Pons (tissue), 1 donor: ENCODE data around the gene GYS2.
A peak's percentile ranks its signal among the peaks of the same experiment; 100 is the strongest.
"Not testable (repeated sequence)": the region's sequence is repeated elsewhere in the genome, so short reads cannot be mapped to it uniquely, and the experiment has no call there.

ENCODE experiments used
- DNase-seq: peaks from one replicate; pipeline ENCODE4 v3.0.0-alpha.2; 2016; ENCODE audit warnings: low spot score

The GYS2 gene

DNA sequence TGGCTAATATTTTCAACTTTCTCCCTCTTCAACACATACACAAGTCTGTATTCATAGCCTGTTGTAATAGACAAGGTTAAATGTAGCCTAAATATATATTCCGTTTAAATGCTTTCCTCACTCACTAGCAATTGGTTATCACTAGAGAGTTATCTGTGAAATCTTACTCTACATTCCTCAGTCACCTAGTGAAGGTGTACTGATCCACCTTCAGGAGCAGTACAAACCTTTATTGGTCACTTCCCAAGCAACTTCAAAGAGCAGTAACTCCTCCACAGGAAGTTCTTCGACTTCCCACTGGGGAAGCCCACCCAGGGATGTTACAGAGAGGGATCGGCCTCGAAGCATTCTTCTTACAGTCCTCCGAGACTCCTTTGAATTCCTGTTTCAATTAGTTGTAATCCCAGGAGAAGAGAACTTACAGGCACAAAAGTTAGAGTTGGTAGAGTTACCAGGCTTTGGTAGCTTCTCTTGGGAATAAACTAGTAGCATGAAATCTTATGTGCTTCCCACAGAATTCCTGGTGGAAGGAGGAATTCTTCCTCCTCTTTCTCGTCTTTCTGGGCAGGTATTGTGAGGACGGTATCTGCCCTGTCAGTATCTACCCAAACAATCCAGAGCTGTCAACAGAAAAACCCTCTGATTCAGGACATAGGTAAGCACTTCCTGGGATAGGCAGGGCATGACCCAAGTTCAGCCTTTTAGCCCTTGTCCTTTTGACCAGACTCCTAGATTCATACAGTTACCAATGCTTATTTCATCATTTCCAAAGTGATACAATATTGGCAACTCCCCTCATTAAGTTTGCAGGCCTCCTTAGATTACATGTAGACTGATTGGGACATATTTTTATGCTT, at the start of gene GYS2:
GYS2 (minus strand) TSS at position 603 of the 857 bp plus-strand sequence; CDS start at position 348, 255 bp downstream.
- no peak for DNase-seq

DNA sequence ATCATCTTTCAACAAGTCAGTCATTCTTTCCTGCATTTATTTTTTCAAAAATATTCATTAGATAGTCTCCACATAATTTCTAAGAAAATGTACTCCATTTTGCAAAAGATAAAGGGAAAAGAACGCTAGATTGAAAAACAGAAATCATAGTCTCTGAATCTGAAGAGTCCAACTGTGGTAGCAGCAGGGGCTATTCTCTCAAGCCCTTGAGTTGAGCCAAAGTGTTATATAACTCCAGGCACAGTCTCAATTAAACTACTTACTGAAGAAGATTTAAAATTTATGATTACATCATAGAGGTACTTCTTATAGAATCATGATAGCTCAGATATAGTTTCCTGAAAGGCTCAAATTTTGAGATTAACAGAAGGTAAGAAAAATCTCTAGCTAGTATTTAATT, 47.2 kb upstream of the GYS2 start:
- no peak for DNase-seq

DNA sequence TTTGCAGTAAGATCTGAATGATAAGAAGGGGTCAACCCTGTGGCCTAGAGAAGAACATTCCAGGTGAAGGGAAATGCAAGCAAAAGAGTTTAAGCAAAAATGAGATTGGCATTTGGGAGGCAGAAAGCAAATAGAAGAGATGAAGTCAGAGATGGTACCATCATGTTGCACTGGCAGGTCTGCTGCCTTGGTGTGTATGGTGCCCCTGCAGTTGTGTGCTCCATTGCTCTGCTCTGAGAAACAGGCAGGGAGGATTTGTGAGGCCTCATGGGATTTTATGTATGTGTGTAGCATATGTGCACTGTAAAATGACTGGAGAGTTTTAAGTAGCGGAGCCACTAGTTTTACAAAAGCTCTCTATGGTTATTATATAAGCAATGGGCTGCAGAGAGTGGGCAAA, 46.4 kb upstream of the GYS2 start:
- no peak for DNase-seq

DNA sequence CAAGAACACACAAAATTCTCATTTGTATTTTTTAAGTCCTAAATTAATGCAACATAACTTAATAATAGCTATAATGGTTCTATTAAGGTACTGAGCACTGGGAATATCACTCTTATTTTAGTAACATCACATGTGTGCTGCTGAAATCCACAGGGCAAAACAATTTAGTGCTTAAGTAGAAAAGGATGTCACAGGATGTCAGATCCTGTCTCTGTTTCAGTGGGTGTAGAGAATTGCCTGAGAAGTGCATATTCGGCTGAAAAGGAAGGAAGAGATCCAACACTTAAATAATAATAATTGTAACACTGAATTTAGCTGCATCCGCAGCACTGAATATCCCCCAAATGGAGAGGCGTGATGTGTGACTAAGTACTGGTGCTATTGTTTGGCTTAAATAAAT, 44.4 kb upstream of the GYS2 start:
- no peak for DNase-seq

DNA sequence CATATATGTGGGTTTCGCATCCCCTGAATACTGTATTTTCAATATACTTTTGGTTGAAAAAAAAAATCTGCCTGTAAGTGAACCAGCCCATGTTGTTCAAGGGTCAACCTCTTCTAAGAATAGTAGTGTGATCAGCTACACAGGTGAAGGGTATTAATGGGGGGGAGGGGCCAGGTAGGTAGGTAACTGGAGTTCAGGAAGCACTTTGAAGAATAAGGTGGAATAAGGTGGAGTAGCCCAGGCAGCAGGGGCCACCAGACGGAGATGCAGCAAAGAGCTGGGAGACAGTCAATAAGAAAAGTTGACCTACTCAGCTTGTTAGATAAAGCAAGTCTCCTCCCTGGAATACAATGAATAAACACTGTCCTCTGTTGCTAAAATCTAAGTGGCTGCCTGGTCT, 43.7 kb upstream of the GYS2 start:
- no peak for DNase-seq

DNA sequence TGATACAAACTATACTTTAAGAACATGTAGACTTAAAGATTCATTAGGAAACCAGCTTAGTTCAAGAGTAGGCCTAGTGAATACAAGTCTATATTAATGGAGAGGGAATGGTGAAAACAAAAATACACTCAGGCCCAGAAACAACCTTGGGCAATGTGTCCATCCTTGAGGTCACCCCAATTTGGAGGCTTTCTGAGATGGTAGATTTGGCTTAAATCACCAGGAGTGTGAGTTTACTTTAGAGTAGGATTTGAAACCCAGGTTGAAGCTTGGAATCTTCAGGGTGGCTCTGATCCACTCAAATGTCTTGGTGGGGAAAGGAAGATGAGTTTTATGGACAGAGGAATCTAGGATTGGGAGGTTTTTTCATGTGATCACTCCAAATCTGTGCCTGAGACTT, 42.5 kb upstream of the GYS2 start:
- DNase-seq: no peak

DNA sequence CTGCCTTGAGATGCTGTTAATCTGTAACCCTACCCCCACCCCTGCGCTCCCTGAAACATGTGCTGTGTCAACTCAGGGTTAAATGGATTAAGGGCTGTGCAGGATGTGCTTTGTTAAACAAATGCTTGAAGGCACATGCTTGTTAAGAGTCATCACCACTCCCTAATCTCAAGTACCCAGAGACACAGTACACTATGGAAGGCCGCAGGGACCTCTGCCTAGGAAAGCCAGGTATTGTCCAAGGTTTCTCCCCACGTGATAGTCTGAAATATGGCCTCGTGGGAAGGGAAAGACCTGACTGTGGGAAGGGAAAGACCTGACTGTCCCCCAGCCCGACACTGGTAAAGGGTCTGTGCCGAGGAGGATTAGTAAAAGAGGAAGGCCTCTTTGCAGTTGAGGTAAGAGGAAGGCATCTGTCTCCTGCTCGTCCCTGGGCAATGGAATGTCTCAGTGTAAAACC, 40.4 kb upstream of the GYS2 start:
- not testable (repeated sequence) for DNase-seq

DNA sequence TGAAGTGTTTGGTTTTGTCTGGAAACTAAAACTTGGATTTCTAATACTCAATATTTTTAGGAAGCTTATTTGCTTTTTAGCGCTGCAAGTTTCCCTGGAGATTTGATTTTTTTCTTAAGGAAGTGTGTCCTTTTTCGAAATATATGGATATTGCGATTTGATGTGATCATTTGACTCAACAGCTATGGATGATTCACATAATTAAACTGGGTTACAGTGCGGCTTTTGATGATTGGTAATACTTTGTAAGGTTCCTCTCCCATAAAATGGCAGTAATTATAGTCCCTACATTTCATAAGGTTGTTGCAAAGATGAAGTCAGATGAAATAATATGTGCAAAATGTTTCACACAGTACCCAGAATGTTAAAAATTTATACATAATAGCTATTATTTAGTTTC, 39.9 kb upstream of the GYS2 start:
- no peak for DNase-seq

DNA sequence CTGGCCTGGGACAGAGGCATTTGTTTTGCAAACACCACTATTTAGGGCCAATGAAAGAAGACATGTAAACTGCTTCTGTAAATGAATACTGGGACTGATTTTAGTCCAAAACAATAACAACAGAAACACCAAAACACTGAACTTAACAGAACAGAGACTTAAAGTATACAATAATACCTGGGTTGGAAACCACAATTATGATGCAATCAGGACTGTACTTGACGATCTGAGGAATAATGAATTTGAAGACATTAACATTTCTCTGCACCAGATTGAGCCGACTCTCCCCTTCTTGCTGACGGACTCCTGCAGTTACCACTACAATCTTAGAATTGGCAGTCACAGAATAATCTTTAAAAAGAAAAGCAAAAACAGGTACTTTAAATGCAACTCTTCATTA, 39.1 kb upstream of the GYS2 start:
- DNase-seq: no peak

DNA sequence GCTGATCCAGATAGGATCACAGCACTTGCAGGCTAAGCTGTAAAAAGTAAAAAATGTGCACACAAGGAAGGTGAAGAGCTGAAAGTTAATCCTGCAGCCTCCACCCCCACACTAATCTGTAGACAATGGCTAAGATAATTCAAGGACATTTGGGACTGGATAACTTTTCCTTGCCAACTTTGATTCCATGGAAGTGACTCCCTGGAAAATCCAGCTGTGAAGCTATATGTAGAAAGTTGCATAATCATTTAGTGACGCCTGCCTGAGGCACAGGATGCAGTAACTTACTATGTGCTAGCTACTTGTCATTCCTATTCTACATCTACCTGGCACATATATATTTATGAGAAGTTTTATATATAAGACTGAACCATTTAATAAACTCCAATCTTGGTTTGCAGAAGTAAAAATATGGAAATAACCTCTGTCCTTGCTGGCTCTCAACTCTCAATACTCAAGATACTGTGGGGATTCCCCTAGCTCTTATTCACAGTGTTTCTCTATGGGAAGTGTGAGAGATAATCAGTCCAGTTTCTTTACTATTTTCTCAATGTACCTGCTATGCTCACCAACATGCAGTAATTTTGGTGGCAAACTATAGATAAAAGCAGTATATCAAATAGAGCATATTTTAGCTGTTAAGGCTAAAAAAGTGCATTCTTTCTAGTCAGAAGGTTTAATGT, 38.2 kb upstream of the GYS2 start:
- no peak for DNase-seq

DNA sequence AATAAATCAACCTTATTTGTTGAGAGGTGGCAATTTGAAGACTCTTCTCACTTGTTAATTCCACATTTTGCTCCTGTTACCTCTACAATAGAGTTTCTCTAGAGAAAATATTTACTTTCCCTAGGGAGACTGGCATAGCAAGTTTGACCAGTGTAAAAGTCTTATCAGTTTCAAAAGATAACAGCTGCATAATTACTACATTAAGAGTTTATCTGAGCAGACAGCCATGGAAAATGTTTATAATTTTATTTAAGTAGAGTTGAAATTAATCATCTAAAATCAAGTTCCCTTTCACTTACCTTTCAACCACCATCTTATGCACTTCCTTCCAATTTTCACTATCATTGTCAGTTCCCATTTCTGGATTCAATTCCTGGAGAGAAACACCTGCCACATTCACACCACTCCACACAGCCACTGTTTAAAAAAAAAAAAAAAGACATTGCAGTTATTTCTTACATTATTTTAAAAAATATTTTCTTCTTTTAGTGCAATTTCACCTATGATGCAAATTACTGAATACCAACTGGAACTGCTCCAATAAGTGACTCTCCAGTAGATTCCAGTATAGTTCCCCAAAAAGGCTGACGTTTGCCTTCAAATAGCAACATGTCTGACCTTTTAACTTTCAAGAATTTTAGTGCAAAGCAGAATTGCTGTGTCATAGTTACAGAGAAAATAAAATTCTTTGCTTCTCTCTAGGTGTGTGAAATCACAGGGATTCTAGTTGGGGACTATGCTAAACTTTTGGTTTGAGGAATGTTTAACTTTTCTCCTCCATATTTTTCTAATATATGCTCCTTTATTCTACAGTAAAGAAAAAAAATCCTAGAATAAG, 33.6 kb upstream of the GYS2 start:
- no peak for DNase-seq

DNA sequence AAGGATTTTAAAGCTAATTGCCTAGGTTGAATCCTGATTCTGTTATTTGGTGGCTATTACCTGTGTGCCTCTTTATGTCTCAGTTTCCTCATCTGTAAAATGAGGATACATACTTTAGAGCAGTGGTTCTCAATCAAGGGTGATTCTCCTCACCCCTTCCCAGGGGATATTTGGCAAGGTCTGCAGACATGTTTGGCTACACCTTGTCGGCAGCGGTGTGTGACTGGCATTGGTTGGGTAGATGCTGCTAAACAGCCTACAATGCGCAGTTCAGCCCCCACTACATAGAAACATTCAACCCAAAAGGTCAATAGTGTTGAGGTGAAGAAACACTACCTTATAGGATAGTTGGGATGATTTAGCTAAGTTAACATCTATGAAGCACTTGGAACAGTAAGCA, 29.6 kb upstream of the GYS2 start:
- no peak for DNase-seq

DNA sequence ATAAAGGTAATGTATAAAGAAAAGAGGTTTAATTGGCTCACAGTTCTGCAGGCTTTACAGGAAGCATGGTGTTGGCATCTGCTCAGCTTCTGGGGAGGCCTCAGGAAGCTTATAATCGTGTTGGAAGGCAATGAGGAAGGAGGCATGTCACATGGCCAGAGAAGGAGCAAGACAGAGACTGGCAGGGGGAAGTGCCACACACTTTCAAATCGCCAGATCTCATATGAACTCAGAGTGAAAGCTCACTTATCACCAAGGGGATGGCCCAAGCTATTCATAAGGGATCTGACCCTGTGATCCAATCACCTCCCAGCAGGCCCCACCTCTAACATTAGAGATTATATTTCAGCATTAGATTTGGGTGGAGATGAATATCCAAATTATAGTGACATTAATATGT, 26.7 kb upstream of the GYS2 start:
- no peak for DNase-seq

DNA sequence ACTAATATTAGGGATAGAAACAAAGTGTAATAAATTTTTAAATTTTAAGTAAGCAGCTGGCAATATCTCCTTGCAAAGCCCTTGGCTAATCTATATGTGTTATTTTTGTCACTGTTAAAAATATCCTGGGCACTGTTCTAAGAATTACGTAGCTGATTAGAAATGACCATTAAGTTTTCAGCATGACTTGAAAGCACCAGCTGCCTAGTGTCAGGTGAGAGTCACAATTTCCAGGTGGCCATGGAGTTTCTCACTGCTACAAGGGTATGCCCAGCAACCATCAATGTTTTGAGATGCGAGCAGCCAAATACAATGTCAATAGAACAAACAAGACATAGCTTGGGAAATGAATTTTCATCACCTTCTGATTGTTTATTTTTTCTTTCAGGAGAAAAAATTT, 23.3 kb upstream of the GYS2 start:
- no peak for DNase-seq

DNA sequence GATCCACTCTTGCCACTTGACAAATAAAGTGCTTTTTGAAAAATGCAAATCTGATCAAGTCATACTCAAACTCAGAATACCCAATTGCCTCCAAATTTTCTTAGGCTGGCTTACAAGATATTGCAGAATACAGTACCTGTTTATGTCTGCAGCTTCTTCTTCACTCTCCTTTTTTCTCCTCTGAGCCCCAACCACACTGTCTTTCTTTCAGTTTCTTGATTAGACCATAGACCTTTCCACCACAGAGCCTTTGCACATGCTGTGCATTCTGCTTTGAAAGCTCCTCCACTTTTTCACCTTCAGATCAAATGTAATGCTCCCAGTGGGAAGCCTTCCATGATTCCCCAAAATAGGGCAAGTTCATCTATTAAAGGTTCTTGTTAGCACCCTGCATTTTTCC, 13.9 kb upstream of the GYS2 start:
- DNase-seq: no peak

DNA sequence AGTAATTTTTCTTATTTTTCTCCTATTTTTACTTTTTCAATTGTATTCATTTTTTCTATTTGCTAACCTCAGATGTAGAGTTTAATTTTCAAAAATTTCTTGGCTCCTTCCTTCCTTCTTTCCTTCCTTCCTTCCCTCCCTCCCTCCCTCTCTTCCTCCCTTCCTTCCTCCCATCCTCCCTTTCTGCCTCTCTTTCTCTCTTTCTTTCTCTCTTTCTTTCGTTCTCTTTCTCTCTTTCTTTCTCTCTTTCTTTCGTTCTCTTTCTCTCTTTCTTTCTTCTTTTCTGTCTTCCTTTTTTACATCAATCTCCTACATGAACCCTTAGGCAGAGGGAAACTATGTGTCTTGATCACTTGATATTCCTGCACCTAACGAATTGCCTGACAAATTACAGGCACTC, 12.4 kb upstream of the GYS2 start:
- no peak for DNase-seq

DNA sequence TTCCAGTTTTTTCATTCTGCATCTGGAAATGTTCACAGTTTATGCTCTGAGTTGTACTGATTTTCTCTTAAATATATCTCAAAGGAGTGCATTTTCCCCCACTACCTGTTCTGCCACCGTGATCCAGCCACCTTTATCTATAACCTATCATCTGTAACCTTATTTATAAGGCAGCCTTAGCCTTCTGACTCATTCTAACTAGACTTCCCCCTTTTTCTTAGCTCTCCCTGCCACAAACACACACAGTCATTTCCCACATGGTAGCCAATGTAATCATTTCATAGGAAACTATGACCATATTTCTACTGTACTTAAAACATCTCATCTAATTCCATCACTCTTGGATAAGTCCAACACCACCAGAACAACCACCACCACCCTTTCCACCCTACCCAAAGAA, 10.8 kb upstream of the GYS2 start:
- DNase-seq: no peak

DNA sequence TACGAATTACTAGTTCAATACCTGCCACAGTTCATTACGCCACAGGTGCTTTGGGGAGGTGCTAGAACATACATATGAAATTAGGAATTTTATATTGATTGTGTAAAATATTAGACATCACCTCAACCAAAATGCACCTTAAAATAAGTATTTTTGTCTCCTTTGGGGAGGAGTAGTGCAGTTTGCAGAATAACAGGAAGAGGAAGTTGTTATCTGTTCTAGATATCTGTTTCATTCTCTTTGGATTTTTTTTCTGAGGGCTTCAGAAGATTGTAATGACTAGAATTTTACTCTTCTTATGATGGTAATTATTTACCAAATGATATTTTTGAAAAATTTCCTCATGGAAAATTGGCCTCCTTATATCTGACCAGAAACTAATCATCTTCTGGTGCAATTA, 9.9 kb upstream of the GYS2 start:
- no peak for DNase-seq

DNA sequence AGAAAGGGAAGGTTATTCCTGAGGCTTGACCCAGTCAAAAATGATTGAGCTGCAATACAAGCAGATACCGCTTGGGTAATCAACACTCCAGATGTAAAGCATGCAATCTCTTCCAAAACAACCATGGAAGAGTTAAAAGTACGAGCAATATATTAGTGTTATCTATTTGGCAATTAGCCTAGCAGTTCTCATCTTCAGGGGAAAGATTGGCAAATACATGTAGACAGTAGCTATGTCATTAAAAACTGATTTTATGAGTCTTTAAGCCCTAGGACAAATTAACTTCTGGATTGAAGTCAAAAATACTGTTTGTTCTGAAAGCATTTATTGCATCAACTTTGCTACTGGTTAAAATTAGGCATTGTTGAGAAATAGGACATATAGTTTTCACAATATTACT, 9.3 kb upstream of the GYS2 start:
- no peak for DNase-seq

DNA sequence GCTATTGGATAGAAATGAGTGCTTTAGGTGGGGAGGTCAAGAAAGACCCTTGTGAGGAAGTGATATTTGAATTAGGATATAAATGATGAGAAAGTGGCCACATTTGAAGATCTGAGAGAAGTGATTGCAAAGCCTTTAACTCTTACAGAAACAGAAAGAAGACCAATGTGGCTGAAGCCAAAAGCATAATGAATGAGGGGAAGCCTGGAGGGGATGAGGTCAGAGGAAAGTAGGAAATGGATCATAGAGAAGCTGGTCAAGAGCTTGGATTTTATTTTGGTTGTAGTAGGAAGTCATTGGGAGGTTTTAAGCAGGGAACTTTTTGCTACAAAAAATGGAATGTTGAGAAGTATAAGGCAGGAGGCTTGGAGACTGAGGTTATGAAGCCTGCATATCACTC, 3.5 kb upstream of the GYS2 start:
- DNase-seq: no peak

DNA sequence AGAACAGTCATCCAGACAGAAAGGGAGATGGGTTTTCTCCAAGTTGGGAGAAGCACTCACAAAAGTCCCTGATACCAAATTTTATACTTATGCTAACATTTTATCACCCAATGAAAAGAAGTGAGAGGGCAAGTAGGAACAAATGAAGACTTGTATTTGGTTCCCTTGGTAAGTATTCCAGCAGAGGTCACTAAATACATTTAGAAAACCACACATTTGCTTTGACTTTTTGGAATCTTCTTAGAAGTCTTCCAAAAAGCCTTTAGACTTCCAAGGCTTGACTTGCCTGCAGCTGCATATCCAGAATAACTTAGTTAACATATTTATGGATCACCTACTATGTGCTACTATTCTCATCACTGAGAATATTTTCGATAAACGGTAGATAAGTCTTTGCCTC, 3.1 kb upstream of the GYS2 start:
- peak; percentile 56 for DNase-seq

DNA sequence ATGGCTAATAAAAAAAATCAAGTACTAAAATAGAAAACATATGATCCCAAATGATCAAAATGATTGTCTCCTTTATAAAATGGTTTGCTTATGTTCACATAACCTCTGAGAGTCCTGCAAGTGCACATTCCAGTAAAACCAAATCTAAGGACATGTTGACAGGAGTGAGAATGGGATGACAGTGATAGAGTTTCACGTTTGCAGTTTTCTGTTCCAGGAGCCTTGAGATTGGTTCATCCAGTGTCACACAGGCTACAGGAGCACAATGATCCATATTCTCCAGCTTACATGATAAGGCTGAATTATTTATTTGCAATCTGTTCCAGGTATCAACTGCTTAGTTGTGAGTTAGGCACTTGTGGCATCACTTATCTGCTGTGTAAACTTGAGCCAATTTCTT, 1.5 kb upstream of the GYS2 start:
- DNase-seq: no peak

DNA sequence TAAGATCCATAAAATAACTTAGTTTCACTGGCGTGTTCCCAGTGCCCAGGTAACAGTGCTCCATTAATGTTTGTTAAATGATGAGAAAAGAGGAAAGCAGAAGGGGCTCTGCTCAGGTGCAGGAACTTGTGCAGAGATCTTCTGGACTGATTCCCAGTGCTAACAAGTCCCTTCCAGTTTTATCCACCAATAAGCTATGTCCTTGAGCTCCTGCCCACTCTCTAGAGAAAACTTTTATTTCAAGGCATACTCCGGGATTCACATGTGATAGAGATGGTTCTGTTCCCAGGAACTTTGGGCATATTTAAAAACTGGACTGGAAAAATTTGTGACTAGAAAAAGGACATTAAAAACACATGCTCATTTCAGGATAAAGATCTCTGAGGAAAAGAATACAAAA, 1.9 kb downstream of the GYS2 start:
- DNase-seq: peak; percentile 24
